ENCODE results near the gene CXorf58.

CXorf58 gene

DNA sequence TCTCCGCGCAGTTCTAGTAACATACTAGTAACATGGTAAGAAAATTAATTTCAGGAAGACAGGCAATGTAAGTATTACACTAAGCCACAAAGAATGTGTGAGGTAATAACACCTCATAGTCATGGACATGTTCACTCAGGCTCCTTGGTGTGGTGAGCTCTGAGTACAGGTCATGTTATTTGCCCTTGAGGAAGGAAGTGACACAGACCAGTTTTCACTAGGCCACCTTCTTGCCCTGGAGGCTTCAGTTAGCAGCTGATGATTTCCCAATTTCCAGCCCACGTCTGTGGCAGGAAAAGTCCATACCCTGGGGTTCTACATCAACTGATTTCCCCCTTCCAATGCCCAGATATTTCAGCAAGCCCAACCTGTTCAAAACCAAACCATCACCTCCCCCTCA lies 6.7 kb upstream of the CXorf58 start:
- DNase-seq (ENCODE audit: low read depth): no peak

GRCh38 chrX:23901805-23902204 lies 6.0 kb upstream of the CXorf58 start:
- no peak for DNase-seq (ENCODE audit: low read depth)

DNA sequence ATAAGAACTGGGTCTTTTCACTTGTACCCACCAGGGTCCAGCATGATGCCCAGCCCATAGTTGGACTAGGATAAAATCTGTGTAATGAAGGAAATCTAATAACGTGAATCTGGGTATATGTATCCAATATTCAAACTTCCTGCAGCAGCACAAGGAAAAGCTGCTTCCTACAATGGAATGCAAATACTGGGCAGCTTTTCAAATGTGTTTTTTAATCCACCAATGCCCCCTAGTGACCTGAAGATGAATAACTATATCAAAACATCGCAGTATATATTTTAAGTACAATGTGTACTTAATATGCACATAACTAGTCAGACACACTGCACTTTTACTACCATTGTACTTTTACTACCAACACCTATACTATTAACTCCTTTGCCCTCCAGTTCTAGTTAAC lies 5.4 kb upstream of the CXorf58 start:
- DNase-seq (ENCODE audit: low read depth): no peak

DNA sequence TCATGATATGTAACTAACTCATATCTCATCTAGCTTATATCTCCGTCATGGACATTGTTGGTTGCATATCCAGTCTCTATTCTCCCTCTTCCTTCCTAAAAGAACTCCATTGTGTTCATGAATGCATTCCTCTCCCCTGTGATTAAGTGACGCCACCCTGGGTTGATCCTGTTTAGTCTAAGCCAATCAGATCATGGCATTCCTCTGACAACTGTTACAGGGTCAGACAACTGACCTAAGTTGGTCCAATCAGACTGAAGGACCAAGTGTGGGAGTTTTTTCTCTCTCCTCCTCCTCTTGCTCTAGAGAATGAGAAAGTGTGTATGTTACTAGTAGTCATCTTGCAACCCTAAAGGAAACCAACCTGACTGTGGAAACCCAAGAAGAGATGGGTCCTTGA lies 3.7 kb upstream of the CXorf58 start:
- no peak for DNase-seq (ENCODE audit: low read depth)

- DNase-seq (ENCODE audit: low read depth): no peak
Measured at GRCh38 chrX:23907111-23907497, 702 bp upstream of the CXorf58 start.

GRCh38 chrX:23908219-23909004 lies 606 bp downstream of the CXorf58 start:
- DNase-seq (ENCODE audit: low read depth): no peak

DNA sequence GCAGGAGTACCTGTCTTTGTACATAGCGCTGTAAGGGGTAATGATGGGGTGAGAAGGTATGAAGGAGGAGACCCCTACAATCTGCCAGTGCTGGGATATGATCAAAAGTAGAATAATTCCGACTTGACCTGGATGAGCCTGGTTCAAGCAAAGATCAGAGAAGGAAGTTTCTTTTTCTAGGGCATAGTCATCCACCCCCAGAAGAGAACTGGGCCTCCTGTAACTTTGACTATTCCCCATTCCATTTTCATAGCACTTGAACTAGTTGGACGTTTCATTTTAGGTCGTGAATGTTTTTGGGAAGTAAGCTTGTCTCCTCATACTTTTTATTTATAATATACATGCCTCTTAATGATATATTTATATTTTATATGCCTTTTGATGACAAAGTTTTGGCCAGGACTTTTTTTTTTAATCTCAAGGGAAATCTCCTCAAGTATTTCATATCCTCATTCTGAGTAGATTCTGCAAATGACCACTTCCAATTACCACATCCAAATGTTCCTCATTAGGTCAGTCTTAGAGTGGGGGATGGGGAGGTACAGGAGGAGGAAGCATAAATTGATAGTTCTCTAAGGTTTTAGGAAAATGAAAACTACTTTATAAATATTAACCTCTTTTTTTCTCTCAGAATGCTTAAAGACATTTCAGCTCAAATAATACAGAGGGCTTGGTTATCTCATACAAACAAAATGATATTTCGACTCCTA lies 3.5 kb downstream of the CXorf58 start:
- no peak for DNase-seq (ENCODE audit: low read depth)

GRCh38 chrX:23919148-23919547 lies 11.3 kb downstream of the CXorf58 start:
- DNase-seq (ENCODE audit: low read depth): no peak

DNA sequence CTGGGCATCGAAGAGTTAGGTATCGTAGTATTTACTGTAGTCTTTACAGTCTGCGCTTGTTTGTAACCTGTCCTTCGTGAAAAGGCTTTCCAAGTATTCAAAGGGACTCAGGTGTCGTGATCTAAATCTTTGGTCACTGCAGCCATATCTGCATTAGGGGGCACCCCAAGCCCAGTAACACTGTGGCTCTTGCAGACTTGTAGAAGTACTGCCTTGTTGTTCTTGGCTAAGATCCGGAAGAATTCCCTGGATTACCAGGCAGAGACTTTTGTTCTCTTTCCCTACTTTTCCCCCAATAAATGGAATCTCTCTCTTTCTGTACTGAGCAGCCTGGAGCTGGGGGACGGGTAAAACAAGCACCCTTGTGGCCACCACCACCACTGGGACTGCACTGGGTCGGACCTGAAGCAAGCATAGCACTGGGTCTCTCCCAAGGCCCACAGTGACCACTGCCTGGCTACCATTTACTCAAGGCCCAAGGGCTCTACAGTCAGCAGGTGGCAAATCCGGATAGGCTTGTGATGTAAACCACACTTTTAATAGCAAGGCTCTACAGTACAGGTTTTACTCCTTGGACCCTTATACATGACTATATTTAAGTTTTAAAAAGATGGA lies 12.0 kb downstream of the CXorf58 start:
- no peak for DNase-seq (ENCODE audit: low read depth)

DNA sequence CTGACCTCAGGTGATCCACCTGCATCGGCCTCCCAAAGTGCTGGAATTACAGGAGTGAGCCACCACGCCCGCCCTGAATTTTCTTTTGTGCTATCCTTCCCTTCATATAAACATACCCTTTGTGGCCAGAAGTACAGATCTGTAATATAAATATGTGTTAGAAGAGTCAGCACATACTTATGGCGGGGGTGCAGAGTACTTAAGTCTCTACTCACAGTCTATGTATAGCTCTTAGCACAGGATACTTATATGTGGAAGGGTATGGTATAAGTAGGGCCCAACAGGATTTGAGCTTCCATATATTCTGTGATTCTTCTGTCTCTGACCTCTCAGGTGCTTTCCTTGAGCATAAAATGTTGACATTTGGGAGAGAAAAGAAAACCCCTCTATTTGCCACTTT lies 18.2 kb downstream of the CXorf58 start:
- DNase-seq (ENCODE audit: low read depth): no peak

DNA sequence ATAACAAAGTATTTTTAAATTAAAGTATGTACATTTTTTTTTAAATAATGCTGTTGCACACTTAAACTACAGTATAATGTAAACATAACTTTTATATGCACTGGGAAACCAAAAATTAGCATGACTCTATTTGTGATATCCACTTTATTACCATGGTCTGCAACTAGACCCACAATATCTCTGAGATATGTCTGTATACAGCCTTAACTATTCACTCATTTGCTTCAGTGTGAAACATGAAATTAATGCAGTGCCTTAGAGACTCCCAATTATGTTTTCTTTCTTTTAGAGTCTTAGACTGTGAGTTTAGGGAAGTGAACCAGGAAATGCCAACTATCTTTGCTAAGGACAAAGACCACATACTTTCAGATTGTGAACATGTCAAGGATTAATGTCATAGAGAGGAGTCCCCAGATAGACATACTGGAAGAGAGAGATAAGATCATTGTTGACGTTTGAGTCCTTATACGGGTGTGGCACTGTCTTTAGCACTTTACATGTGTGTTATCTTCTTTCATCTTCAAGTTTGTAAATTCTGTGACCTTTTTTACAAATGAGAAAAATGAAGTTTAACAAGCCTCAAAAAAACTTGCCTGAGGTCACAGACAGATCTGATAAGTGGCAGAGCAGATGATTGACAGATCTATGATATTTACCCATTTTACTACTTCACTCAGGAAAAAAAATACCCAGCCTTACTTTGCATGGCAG lies 23.2 kb downstream of the CXorf58 start:
- DNase-seq (ENCODE audit: low read depth): no peak

GRCh38 chrX:23932046-23932445 lies 24.2 kb downstream of the CXorf58 start:
- DNase-seq (ENCODE audit: low read depth): no peak

DNA sequence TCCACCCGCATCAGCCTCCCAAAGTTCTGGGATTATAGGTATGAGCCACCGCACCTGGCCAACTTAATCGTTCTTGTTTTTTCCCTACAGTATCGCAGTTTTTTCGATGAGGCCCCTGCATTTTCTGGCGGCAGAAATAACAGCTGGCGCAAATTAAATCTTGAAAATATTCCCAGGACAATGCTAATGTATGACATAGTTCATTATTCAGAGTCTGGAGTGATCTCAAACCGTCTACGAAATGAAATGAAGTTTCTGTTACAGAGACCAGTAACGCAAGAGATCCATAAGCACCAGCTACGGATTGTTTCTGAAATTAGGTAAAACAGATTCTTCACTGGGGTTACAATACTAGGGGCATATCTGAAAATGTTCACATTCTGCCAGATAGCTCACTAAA lies 27.3 kb downstream of the CXorf58 start:
- DNase-seq (ENCODE audit: low read depth): no peak

DNA sequence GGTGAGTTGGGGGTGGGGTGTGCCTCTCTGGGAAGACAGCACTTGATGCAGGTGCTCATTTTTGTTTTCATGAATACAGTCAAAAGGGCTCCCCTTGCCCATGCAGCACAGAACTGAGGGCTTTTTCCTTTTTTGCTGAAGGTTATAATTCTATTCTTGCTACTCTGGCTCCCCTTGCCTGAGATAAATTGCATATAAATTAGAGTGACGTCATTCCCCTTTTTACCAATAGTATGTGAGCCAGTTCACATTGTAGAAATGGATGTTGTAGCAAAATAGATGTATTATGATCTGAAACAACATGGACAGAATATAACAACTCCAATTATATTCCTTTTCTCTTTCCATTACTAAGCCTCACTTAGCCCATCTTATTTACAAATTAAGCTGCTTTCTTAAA lies 28.4 kb downstream of the CXorf58 start:
- no peak for DNase-seq (ENCODE audit: low read depth)

- DNase-seq (ENCODE audit: low read depth): no peak
Measured at GRCh38 chrX:23937100-23937499, 29.3 kb downstream of the CXorf58 start.

GRCh38 chrX:23938690-23939089 lies 30.9 kb downstream of the CXorf58 start:
- DNase-seq (ENCODE audit: low read depth): no peak

- no peak for DNase-seq (ENCODE audit: low read depth)
Measured at GRCh38 chrX:23939203-23939602, 31.4 kb downstream of the CXorf58 start.

- no peak for DNase-seq (ENCODE audit: low read depth)
Measured at GRCh38 chrX:23944234-23944633, 36.4 kb downstream of the CXorf58 start.

DNA sequence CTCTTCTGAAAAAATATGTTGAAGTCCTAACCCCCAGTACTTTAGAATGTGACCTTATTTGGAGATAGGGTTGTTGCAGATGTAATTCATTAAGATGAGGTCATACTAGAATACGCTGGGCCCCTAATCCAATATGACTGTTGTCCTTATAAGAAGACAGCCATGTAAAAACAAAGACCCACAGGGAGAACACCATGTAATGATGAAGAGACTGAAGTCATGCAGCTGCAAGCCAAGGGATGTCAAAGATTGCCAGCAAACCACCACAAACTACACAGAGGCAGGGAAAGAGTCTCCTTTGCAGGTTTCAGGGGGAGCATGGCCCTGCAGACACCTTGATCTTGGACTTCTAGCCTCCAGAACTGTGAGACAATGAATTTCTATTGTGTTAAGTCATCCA lies 37.4 kb downstream of the CXorf58 start:
- DNase-seq (ENCODE audit: low read depth): no peak

DNA sequence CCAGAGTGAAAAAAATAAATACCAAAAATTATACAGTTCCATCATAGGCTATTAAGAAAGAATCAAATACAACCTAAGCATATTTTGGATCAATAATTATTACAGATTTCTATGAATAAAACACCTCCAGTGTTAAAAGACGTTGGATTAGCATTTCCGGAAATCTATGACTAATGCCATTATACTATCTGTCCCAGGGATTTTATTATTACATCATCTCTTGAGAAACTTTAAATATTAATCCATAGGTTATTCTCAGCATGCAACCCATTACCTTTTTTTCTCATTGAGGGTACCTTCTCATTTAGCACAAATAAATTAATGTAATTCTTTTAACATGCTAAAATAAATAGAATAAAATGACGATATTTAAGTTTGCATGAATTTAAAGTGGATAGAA lies 44.6 kb downstream of the CXorf58 start:
- DNase-seq (ENCODE audit: low read depth): no peak

GRCh38 chrX:23952984-23953907 lies 45.4 kb downstream of the CXorf58 start:
- peak; percentile 3 for DNase-seq (ENCODE audit: low read depth)

GRCh38 chrX:23953908-23954269 lies 46.1 kb downstream of the CXorf58 start:
- DNase-seq (ENCODE audit: low read depth): no peak

All from stimulated activated CD8-positive, alpha-beta memory T cell treated with anti-CD3 and anti-CD28 coated beads, Interleukin-12 subunit alpha, Interleukin-12 subunit beta, amount 100 ng/mL, for 4 hours (primary cell).